ENCODE measurements around the gene PRC1.

DNA sequence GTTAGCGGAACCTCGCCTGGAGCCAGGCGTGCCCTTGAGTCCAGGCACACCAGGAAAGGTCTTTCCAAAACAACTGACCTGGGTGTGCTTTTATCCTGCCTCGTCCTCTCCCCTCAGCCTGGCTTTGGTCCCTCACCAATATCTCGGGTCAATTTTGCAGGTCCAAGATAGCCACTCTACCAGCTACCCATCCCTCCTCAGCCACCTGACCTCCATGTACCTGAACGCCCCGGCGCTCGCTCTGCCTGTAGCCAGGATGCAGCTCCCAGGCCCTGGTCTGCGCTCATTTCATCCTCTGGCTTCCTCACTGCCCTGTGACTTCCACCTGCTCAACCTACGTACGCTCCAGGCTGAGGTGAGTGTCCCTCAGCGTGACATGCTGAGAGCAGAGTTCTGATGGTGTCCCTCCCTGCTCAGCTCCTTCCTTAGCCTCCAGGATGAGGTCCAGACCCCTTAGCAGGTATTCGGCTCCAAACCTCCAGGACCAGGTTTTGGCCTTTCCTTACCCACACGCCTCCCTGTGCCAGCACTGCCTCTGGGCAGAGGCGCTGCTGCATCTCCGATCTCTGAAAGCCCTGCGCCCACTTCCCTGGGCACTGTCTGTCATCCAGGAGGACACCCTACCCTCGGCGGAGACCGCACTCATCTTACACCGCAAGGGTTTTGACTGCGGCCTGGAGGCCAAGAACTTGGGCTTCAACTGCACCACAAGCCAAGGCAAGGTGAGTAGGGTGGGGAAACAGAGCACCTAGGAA lies 76.1 kb downstream of the PRC1 start:
- TF ChIP-seq EZH2phosphoT487 (IDR thresholded peaks at IDR 0.05; ENCODE audit: low read length) (no peak), EZH2 (optimal IDR thresholded peaks at IDR 0.05; ENCODE audit: low read depth, low read length) (no peak)
- TF ChIP-seq, protein P1, sequence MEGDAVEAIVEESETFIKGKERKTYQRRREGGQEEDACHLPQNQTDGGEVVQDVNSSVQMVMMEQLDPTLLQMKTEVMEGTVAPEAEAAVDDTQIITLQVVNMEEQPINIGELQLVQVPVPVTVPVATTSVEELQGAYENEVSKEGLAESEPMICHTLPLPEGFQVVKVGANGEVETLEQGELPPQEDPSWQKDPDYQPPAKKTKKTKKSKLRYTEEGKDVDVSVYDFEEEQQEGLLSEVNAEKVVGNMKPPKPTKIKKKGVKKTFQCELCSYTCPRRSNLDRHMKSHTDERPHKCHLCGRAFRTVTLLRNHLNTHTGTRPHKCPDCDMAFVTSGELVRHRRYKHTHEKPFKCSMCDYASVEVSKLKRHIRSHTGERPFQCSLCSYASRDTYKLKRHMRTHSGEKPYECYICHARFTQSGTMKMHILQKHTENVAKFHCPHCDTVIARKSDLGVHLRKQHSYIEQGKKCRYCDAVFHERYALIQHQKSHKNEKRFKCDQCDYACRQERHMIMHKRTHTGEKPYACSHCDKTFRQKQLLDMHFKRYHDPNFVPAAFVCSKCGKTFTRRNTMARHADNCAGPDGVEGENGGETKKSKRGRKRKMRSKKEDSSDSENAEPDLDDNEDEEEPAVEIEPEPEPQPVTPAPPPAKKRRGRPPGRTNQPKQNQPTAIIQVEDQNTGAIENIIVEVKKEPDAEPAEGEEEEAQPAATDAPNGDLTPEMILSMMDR (IDR thresholded peaks at IDR 0.05; ENCODE audit: low read length), result no peak
